Esophagus mucosa (tissue), 1 donor: Measurements from ENCODE around the gene SRRM2. TPM values are rescaled to one million over a fixed set of nuclear protein-coding genes. Genes with fewer than 3 reads are reported as not detected.

Experiments
- total RNA-seq: library from RNA; stranded (reverse); gene quantifications from one replicate; pipeline ENCODE4 v1.2.4, GENCODE V29; 2023
- donor health status: DM: yes; HTN: yes; CAD: no.

The SRRM2 gene
- total RNA-seq, 1 donor from 2014 or later: 280 TPM

Other genes starting within 250 kb of the SRRM2 start
- 205 TPM for gene ATP6V0C, start 238.7 kb upstream of the SRRM2 start, total RNA-seq
- 19.0 TPM for gene AMDHD2, start 232.3 kb upstream of the SRRM2 start, total RNA-seq
- gene CEMP1, start 221.2 kb upstream of the SRRM2 start, total RNA-seq: not detected
- 26.1 TPM for gene PDPK1, start 214.6 kb upstream of the SRRM2 start, total RNA-seq
- gene KCTD5, start 70.1 kb upstream of the SRRM2 start, total RNA-seq: 37.7 TPM
- 191 TPM for gene PRSS27, start 32.4 kb upstream of the SRRM2 start, total RNA-seq
- 310 TPM for gene ELOB, start 24.6 kb downstream of the SRRM2 start, total RNA-seq
- not detected for gene PRSS33, start 34.9 kb downstream of the SRRM2 start, total RNA-seq
- not detected for gene PRSS41, start 45.8 kb downstream of the SRRM2 start, total RNA-seq
- 6.9 TPM for gene PRSS21, start 64.6 kb downstream of the SRRM2 start, total RNA-seq
- gene ZG16B, start 77.7 kb downstream of the SRRM2 start, total RNA-seq: 15.3 TPM
- 97.0 TPM for gene PRSS22, start 105.5 kb downstream of the SRRM2 start, total RNA-seq
- gene FLYWCH2, start 130.6 kb downstream of the SRRM2 start, total RNA-seq: 19.5 TPM
- 16.4 TPM for gene FLYWCH1, start 159.3 kb downstream of the SRRM2 start, total RNA-seq
- 1.3 TPM for gene KREMEN2, start 211.6 kb downstream of the SRRM2 start, total RNA-seq
- 11.1 TPM for gene PAQR4, start 216.7 kb downstream of the SRRM2 start, total RNA-seq
- gene PKMYT1, start 227.8 kb downstream of the SRRM2 start, total RNA-seq: 16.9 TPM